ENCODE data around the gene MYPN.

Gene MYPN

DNA sequence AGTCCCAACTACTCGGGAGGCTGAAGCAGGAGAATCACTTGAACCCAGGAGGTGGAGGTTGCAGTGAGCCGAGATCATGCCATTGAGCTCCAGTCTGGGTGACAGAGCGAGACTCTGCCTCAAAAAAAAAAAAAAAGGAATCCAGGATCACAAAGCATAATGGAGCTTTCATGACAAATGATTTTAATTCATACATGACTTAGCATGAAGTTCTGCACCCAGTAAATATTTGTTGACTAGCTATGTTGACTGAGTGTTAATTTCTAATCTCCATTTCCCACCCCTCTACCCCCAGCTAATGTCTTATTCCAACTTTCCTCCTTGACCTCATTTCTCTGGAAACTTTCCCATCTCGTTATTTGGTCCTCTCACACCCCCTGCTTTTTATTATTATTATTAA, 69.3 kb downstream of the MYPN start:
- Histone ChIP-seq H2AFZ (ENCODE audit: low read depth, low read length) (no peak overlapping the region), H3K23ac (ENCODE audit: low read length in 2 of 2) (no peak overlapping the region), H3K18ac (ENCODE audit: low read depth in 1 of 2, low read length in 2 of 2) (no peak overlapping the region), H3K27ac (ENCODE audit: low read length, poor library complexity, severe bottlenecking) (no peak overlapping the region), H3K4me2 (ENCODE audit: low read length, poor library complexity, severe bottlenecking) (no peak overlapping the region), H3K27me3 (ENCODE audit: control insufficient read depth in 1 of 2, insufficient read depth in 1 of 2, low read length in 2 of 2) (no peaks in the 10 kb centered on the region), H2AK5ac (ENCODE audit: low read length, severe bottlenecking) (no peak overlapping the region), H2BK15ac (ENCODE audit: low read depth, poor library complexity, severe bottlenecking) (no peak overlapping the region), H3K4me1 (ENCODE audit: control insufficient read depth, insufficient read depth, low read depth, low read length) (no peaks in the 10 kb centered on the region), H3K4me3 (ENCODE audit: insufficient read depth in 1 of 2, low read depth in 1 of 2, low read length in 2 of 2) (no peak overlapping the region), H4K8ac (ENCODE audit: low read length) (no peak overlapping the region), H4K91ac (ENCODE audit: low read length) (no peak overlapping the region), H3K4ac (ENCODE audit: low read depth in 1 of 2, low read length in 2 of 2) (no peak overlapping the region), H3K79me1 (replicated peaks; ENCODE audit: low read length, poor library complexity, severe bottlenecking) (no peaks in the 10 kb centered on the region), H3K14ac (ENCODE audit: low read length in 2 of 2) (no peak overlapping the region), H3K9me3 (ENCODE audit: control insufficient read depth, low read length) (no peaks in the 10 kb centered on the region), H2BK12ac (ENCODE audit: low read length in 2 of 2) (no peak overlapping the region), H2BK120ac (ENCODE audit: low read depth, low read length) (no peak overlapping the region), H3K9ac (ENCODE audit: low read length) (no peak overlapping the region), H2BK5ac (ENCODE audit: low read depth, low read length, poor library complexity, severe bottlenecking) (no peak overlapping the region), H3K36me3 (ENCODE audit: control insufficient read depth in 1 of 2, insufficient read depth in 2 of 2, low read depth in 1 of 2, low read length in 2 of 2) (no peaks in the 10 kb centered on the region)
- 83% methylated on average over 3 of the region's 4 CpGs for WGBS
- no peak for DNase-seq

DNA sequence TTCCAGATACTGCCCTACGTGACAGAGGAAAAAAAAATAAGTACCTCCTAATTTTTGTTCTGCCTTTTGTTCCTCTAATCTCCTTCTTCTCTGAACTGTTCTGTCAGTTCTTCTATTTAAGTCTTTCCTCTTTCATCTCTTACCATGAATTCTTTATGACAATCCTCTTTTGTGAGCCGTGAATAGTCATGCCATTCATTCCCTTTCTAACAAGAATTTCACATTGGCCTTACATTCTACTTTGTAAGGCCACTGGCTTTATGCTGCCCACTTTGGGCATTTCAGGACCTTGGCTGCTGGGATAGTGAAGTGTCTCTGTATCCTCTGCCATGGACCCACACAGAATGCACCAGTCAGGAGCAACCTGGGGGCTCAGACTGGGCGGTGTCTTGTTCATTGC, 69.7 kb downstream of the MYPN start:
- no peak overlapping the region for H3K4me2 ChIP-seq (ENCODE audit: low read length, poor library complexity, severe bottlenecking)
- H3K79me1 ChIP-seq (replicated peaks; ENCODE audit: low read length, poor library complexity, severe bottlenecking): no peaks in the 10 kb centered on the region
- no peak for DNase-seq
- no peak overlapping the region for H4K8ac ChIP-seq (ENCODE audit: low read length)
- no peak overlapping the region for H3K4ac ChIP-seq (ENCODE audit: low read depth in 1 of 2, low read length in 2 of 2)
- H3K4me1 ChIP-seq (ENCODE audit: control insufficient read depth, insufficient read depth, low read depth, low read length): no peaks in the 10 kb centered on the region
- H2AFZ ChIP-seq (ENCODE audit: low read depth, low read length): no peak overlapping the region
- H2AK5ac ChIP-seq (ENCODE audit: low read length, severe bottlenecking): no peak overlapping the region
- no peak overlapping the region for H3K23ac ChIP-seq (ENCODE audit: low read length in 2 of 2)
- H2BK15ac ChIP-seq (ENCODE audit: low read depth, poor library complexity, severe bottlenecking): no peak overlapping the region
- H3K4me3 ChIP-seq (ENCODE audit: insufficient read depth in 1 of 2, low read depth in 1 of 2, low read length in 2 of 2): no peak overlapping the region
- H3K36me3 ChIP-seq (ENCODE audit: control insufficient read depth in 1 of 2, insufficient read depth in 2 of 2, low read depth in 1 of 2, low read length in 2 of 2): no peaks in the 10 kb centered on the region
- H3K9me3 ChIP-seq (ENCODE audit: control insufficient read depth, low read length): no peaks in the 10 kb centered on the region
- no peak overlapping the region for H3K14ac ChIP-seq (ENCODE audit: low read length in 2 of 2)
- no peaks in the 10 kb centered on the region for H3K27me3 ChIP-seq (ENCODE audit: control insufficient read depth in 1 of 2, insufficient read depth in 1 of 2, low read length in 2 of 2)
- WGBS: 85% methylated on average over 3 of the region's 3 CpGs
- H2BK5ac ChIP-seq (ENCODE audit: low read depth, low read length, poor library complexity, severe bottlenecking): no peak overlapping the region
- H3K18ac ChIP-seq (ENCODE audit: low read depth in 1 of 2, low read length in 2 of 2): no peak overlapping the region
- no peak overlapping the region for H4K91ac ChIP-seq (ENCODE audit: low read length)
- H2BK120ac ChIP-seq (ENCODE audit: low read depth, low read length): no peak overlapping the region
- no peak overlapping the region for H3K9ac ChIP-seq (ENCODE audit: low read length)
- no peak overlapping the region for H2BK12ac ChIP-seq (ENCODE audit: low read length in 2 of 2)
- H3K27ac ChIP-seq (ENCODE audit: low read length, poor library complexity, severe bottlenecking): no peak overlapping the region

DNA sequence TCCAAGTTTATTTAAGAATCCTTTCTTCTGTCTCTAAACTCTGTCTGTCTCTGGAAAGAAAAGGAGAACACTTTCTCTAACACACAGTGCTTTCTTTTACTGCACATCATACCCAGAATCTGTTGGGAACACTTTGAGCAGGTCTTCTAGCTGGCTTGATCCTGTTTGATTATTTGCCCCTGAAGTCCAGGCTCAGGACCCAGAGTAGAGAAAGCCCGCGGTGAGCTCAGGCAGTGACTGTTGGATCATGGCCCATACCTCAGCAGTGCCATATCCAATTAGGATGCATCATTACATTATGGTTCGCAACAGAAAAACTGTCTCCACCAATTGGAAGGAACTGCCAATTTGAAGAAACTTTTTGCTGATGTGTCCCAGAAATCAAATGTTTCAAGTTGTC, 71.2 kb downstream of the MYPN start:
- no peak overlapping the region for H3K9ac ChIP-seq (ENCODE audit: low read length)
- no peak overlapping the region for H3K23ac ChIP-seq (ENCODE audit: low read length in 2 of 2)
- DNase-seq: no peak
- H3K4ac ChIP-seq (ENCODE audit: low read depth in 1 of 2, low read length in 2 of 2): no peak overlapping the region
- H3K27me3 ChIP-seq (ENCODE audit: control insufficient read depth in 1 of 2, insufficient read depth in 1 of 2, low read length in 2 of 2): peaks cover 0 to 7% of the 10 kb centered on the region in 2 experiments
- no peaks in the 10 kb centered on the region for H3K36me3 ChIP-seq (ENCODE audit: control insufficient read depth in 1 of 2, insufficient read depth in 2 of 2, low read depth in 1 of 2, low read length in 2 of 2)
- H2BK120ac ChIP-seq (ENCODE audit: low read depth, low read length): no peak overlapping the region
- H2AK5ac ChIP-seq (ENCODE audit: low read length, severe bottlenecking): no peak overlapping the region
- no peak overlapping the region for H3K18ac ChIP-seq (ENCODE audit: low read depth in 1 of 2, low read length in 2 of 2)
- H3K79me1 ChIP-seq (replicated peaks; ENCODE audit: low read length, poor library complexity, severe bottlenecking): no peaks in the 10 kb centered on the region
- no peak overlapping the region for H3K4me2 ChIP-seq (ENCODE audit: low read length, poor library complexity, severe bottlenecking)
- H4K8ac ChIP-seq (ENCODE audit: low read length): no peak overlapping the region
- no peak overlapping the region for H4K91ac ChIP-seq (ENCODE audit: low read length)
- H2AFZ ChIP-seq (ENCODE audit: low read depth, low read length): no peak overlapping the region
- WGBS: 100% methylated on average over 3 of the region's 3 CpGs
- H3K14ac ChIP-seq (ENCODE audit: low read length in 2 of 2): no peak overlapping the region
- no peaks in the 10 kb centered on the region for H3K4me1 ChIP-seq (ENCODE audit: control insufficient read depth, insufficient read depth, low read depth, low read length)
- H2BK12ac ChIP-seq (ENCODE audit: low read length in 2 of 2): no peak overlapping the region
- H3K9me3 ChIP-seq (ENCODE audit: control insufficient read depth, low read length): no peaks in the 10 kb centered on the region
- no peak overlapping the region for H2BK15ac ChIP-seq (ENCODE audit: low read depth, poor library complexity, severe bottlenecking)
- no peak overlapping the region for H2BK5ac ChIP-seq (ENCODE audit: low read depth, low read length, poor library complexity, severe bottlenecking)
- no peak overlapping the region for H3K27ac ChIP-seq (ENCODE audit: low read length, poor library complexity, severe bottlenecking)
- no peak overlapping the region for H3K4me3 ChIP-seq (ENCODE audit: insufficient read depth in 1 of 2, low read depth in 1 of 2, low read length in 2 of 2)

DNA sequence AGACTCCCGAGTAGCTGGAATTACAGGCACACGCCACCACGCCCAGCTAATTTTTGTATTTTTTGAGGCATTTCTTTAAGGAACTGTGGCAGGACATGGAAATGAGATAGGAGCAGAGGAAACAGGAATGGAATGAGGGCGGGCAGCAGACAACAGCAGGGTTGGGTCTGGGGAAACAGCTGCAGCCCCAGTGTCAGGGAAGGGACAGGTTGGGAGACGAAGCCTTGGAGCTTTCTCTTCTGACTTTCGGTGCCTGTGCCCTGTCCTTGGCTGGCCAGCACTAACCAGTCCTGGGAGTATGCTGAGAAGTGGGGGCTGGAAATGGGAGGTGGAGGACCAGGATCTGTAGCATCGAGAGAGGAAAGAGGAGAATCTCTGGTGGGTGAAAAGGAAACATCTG, 75.3 kb downstream of the MYPN start:
- Histone ChIP-seq H2BK15ac (ENCODE audit: low read depth, poor library complexity, severe bottlenecking) (no peak overlapping the region), H2BK120ac (ENCODE audit: low read depth, low read length) (no peak overlapping the region), H3K9me3 (ENCODE audit: control insufficient read depth, low read length) (no peaks in the 10 kb centered on the region), H2AK5ac (ENCODE audit: low read length, severe bottlenecking) (no peak overlapping the region), H3K27ac (ENCODE audit: low read length, poor library complexity, severe bottlenecking) (no peak overlapping the region), H3K79me1 (replicated peaks; ENCODE audit: low read length, poor library complexity, severe bottlenecking) (no peaks in the 10 kb centered on the region), H2AFZ (ENCODE audit: low read depth, low read length) (no peak overlapping the region), H3K18ac (ENCODE audit: low read depth in 1 of 2, low read length in 2 of 2) (no peak overlapping the region), H2BK12ac (ENCODE audit: low read length in 2 of 2) (no peak overlapping the region), H3K9ac (ENCODE audit: low read length) (no peak overlapping the region), H2BK5ac (ENCODE audit: low read depth, low read length, poor library complexity, severe bottlenecking) (no peak overlapping the region), H3K4me1 (ENCODE audit: control insufficient read depth, insufficient read depth, low read depth, low read length) (no peaks in the 10 kb centered on the region), H3K4me3 (ENCODE audit: insufficient read depth in 1 of 2, low read depth in 1 of 2, low read length in 2 of 2) (no peak overlapping the region), H4K91ac (ENCODE audit: low read length) (no peak overlapping the region), H3K14ac (ENCODE audit: low read length in 2 of 2) (no peak overlapping the region), H3K27me3 (ENCODE audit: control insufficient read depth in 1 of 2, insufficient read depth in 1 of 2, low read length in 2 of 2) (peaks cover 0 to 11% of the 10 kb centered on the region in 2 experiments), H4K8ac (ENCODE audit: low read length) (no peak overlapping the region), H3K4me2 (ENCODE audit: low read length, poor library complexity, severe bottlenecking) (no peak overlapping the region), H3K4ac (ENCODE audit: low read depth in 1 of 2, low read length in 2 of 2) (no peak overlapping the region), H3K23ac (ENCODE audit: low read length in 2 of 2) (no peak overlapping the region), H3K36me3 (ENCODE audit: control insufficient read depth in 1 of 2, insufficient read depth in 2 of 2, low read depth in 1 of 2, low read length in 2 of 2) (no peaks in the 10 kb centered on the region)
- 83% methylated on average over 7 of the region's 7 CpGs for WGBS
- no peak for DNase-seq
